ENCODE data around the gene ATP9A.

The ATP9A gene

DNA sequence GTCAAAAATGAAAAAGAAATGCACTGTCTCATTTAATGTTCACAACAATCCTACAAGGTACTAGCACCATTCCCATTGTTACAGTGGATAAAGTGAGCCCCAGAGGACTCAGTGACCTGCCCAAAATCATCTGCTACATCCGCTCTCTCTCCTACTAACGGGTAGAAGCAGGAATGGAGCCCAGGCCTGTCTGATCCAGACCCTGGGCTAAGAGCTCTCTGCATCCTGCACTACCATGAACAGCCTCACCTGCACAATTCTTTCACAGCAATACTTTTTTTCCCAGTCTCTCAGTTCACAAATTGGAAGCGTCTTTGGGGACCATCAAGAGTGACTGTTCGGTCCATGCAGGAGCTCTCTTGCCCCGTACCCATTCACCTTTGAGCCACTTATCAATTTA is 31.2 kb downstream of the ATP9A start:
- Histone ChIP-seq H3K27me3 (ENCODE audit: control insufficient read depth, low read length) (no peaks in the 10 kb centered on the region), H3K9me2 (replicated peaks; ENCODE audit: control insufficient read depth, low read length) (no peaks in the 10 kb centered on the region), H3K4me2 (ENCODE audit: low read length) (no peak overlapping the region), H3K79me2 (ENCODE audit: control insufficient read depth, low read length) (no peaks in the 10 kb centered on the region), H3K36me3 (ENCODE audit: control insufficient read depth, low read length) (no peaks in the 10 kb centered on the region), H3K4me1 (ENCODE audit: control insufficient read depth, low read length) (no peaks in the 10 kb centered on the region), H4K20me1 (ENCODE audit: control insufficient read depth, insufficient read depth, low read depth, low read length) (no peaks in the 10 kb centered on the region), H3K9me3 (ENCODE audit: control insufficient read depth, insufficient read depth, low read length) (no peaks in the 10 kb centered on the region), H3K27ac (ENCODE audit: low read depth, low read length) (no peak overlapping the region), H3F3A (ENCODE audit: control insufficient read depth, insufficient read depth) (no peaks in the 10 kb centered on the region), H3K4me3 (ENCODE audit: low read length) (no peak overlapping the region)
- TF ChIP-seq, protein P1, sequence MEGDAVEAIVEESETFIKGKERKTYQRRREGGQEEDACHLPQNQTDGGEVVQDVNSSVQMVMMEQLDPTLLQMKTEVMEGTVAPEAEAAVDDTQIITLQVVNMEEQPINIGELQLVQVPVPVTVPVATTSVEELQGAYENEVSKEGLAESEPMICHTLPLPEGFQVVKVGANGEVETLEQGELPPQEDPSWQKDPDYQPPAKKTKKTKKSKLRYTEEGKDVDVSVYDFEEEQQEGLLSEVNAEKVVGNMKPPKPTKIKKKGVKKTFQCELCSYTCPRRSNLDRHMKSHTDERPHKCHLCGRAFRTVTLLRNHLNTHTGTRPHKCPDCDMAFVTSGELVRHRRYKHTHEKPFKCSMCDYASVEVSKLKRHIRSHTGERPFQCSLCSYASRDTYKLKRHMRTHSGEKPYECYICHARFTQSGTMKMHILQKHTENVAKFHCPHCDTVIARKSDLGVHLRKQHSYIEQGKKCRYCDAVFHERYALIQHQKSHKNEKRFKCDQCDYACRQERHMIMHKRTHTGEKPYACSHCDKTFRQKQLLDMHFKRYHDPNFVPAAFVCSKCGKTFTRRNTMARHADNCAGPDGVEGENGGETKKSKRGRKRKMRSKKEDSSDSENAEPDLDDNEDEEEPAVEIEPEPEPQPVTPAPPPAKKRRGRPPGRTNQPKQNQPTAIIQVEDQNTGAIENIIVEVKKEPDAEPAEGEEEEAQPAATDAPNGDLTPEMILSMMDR (IDR thresholded peaks at IDR 0.05; ENCODE audit: low read depth, low read length, poor library complexity, severe bottlenecking) = no peak
- TF ChIP-seq EZH2phosphoT487 (IDR thresholded peaks at IDR 0.05; ENCODE audit: borderline replicate concordance, low read length) = no peak

DNA sequence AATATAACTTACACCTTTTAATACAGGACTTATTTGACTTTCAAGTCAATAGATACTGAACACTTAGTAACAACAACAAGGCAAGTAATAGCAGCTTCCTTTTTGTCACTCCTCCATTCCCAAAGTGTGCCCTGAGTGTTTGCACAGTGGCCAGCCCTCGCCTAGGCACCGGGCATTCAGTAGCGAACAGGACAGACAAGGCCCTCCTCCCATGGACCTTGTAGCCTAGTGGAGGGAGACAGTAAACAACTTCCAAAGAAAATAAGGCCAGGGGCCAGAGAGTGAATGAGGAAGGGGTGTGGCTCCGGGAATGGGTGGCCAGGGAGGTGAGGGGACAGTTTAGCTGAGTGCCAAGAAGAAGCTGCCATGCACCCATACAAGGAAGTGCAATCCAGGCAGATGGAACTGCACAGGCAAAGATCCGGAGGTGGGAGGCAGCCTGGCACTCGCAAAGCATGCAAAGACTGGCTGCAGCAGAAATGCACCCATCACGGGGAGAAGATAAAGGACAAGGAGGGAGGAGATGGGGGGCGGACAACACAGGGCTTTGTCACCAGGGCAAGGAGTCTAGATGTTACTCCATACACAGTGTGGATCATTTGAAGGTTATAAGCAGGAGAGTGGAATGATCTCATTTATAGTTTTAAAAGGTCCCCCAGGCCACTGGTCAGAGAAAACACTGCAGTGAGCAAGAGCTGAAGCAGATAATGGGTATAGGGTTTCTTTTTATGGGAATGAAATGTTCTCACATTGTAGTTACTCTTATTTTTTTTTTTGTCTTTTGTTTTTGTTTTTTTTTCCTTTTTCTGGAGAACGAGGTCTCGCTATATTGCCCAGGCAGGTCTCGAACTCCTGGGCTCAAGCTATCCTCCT is 32.2 kb downstream of the ATP9A start:
- Histone ChIP-seq H3K36me3 (ENCODE audit: control insufficient read depth, low read length) (no peaks in the 10 kb centered on the region), H3K27ac (ENCODE audit: low read depth, low read length) (no peak overlapping the region), H3K9me2 (replicated peaks; ENCODE audit: control insufficient read depth, low read length) (no peaks in the 10 kb centered on the region), H3K4me1 (ENCODE audit: control insufficient read depth, low read length) (no peaks in the 10 kb centered on the region), H3K4me2 (ENCODE audit: low read length) (no peak overlapping the region), H3K9me3 (ENCODE audit: control insufficient read depth, insufficient read depth, low read length) (no peaks in the 10 kb centered on the region), H3K27me3 (ENCODE audit: control insufficient read depth, low read length) (no peaks in the 10 kb centered on the region), H4K20me1 (ENCODE audit: control insufficient read depth, insufficient read depth, low read depth, low read length) (no peaks in the 10 kb centered on the region), H3K4me3 (ENCODE audit: low read length) (no peak overlapping the region), H3K79me2 (ENCODE audit: control insufficient read depth, low read length) (no peaks in the 10 kb centered on the region), H3F3A (ENCODE audit: control insufficient read depth, insufficient read depth) (no peaks in the 10 kb centered on the region)
- TF ChIP-seq EZH2phosphoT487 (IDR thresholded peaks at IDR 0.05; ENCODE audit: borderline replicate concordance, low read length) = no peak
- TF ChIP-seq, protein P1 (IDR thresholded peaks at IDR 0.05; ENCODE audit: low read depth, low read length, poor library complexity, severe bottlenecking) = no peak

DNA sequence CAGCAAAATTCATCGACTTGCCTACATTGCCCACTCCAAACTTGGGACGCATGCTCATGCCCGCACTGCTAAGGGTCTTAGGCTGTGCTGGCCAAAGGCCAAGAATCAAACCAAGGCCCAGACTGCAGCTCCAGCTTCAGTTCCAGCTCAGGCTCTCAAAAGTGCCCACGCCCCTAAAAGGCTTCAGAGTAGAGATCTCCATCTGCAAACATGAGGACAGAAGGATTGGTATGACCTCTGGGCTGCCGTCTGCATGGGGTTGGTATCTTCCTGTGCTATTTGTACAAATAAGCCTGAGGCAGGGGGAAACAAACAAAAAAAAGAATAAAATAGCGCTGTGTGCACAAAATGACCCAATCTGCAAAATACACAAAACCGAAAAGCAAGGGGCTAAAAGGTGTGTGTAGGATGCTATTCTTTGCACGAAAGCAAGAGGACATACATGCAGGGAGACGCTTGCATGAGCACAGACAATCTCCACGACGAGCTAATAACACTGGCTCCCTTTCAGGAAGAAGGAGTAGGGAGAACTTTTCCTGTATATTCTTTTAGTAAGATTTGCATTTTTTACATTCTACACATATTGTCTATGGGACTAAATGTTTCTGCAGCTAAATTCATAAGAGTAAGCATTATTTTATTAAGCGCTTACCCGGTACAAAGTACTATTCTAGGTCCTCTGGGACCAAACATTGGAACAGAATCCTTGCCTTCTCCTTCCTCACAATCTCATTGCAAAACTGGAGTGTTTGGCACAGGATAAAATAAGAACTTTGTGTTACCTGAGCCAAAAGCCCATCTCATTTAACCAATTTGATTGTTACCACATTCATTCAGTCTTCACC is 33.1 kb downstream of the ATP9A start:
- H3K36me3 ChIP-seq (ENCODE audit: control insufficient read depth, low read length) = no peaks in the 10 kb centered on the region
- no peaks in the 10 kb centered on the region for H3K4me1 ChIP-seq (ENCODE audit: control insufficient read depth, low read length)
- no peak overlapping the region for H3K4me3 ChIP-seq (ENCODE audit: low read length)
- H3K9me2 ChIP-seq (replicated peaks; ENCODE audit: control insufficient read depth, low read length) = no peaks in the 10 kb centered on the region
- no peaks in the 10 kb centered on the region for H3K27me3 ChIP-seq (ENCODE audit: control insufficient read depth, low read length)
- H3K4me2 ChIP-seq (ENCODE audit: low read length) = no peak overlapping the region
- H4K20me1 ChIP-seq (ENCODE audit: control insufficient read depth, insufficient read depth, low read depth, low read length) = no peaks in the 10 kb centered on the region
- H3F3A ChIP-seq (ENCODE audit: control insufficient read depth, insufficient read depth) = no peaks in the 10 kb centered on the region
- no peaks in the 10 kb centered on the region for H3K9me3 ChIP-seq (ENCODE audit: control insufficient read depth, insufficient read depth, low read length)
- H3K79me2 ChIP-seq (ENCODE audit: control insufficient read depth, low read length) = no peaks in the 10 kb centered on the region
- H3K27ac ChIP-seq (ENCODE audit: low read depth, low read length) = no peak overlapping the region
- TF ChIP-seq EZH2phosphoT487 (IDR thresholded peaks at IDR 0.05; ENCODE audit: borderline replicate concordance, low read length) = no peak
- TF ChIP-seq, protein P1 (IDR thresholded peaks at IDR 0.05; ENCODE audit: low read depth, low read length, poor library complexity, severe bottlenecking) = no peak

Measured in DOHH2 (cell line).